GM12878 (cell line): ENCODE measurements around the gene CHCHD3. TPM values are rescaled to one million over a fixed set of nuclear protein-coding genes. Genes with fewer than 3 reads are reported as not detected.

Source experiments
- ATAC-seq: fragments of 200-7000 bp; cut with Tn5 transposase; 3 replicates; pipeline ENCODE4 v1.9.1; 2020; ENCODE audit warnings: mild to moderate bottlenecking, moderate library complexity
- BruUV-seq: library from RNA; stranded (reverse); fragments of 400-500 nt; replicated peaks from 2 replicates; lab custom pipeline; 2021; lab: Mats Ljungman, UMichigan
- CTCF ChIA-PET: fragments of 300-600 bp; sonication (Branson Sonifier 250); formaldehyde crosslinking; extraction: SDS; loops from one replicate; lab custom pipeline; 2021; ENCODE audit warnings: inconsistent platforms; lab: Yijun Ruan, JAX
- POLR2A ChIA-PET: fragments of 350-600 bp; formaldehyde crosslinking; extraction: SDS; loops from one replicate; lab custom pipeline; 2021; ENCODE audit warnings: inconsistent platforms; lab: Charles Lee
- RAD21 ChIA-PET: fragments of 300-600 bp; sonication (Branson Sonifier 250); formaldehyde crosslinking; loops from one replicate; lab custom pipeline; 2023; ENCODE audit warnings: antibody characterized with exemption; ENCODE audit not compliant: unreplicated experiment; lab: Charles Lee
- SMC1A ChIA-PET: fragments of 300-600 bp; sonication (Branson Sonifier 250); formaldehyde crosslinking; loops from one replicate; lab custom pipeline; 2023; ENCODE audit not compliant: unreplicated experiment, uncharacterized antibody; lab: Charles Lee
- DNase-seq: peaks from one replicate; pipeline ENCODE4 v3.0.0-alpha.2; 2011; ENCODE audit warnings: low read depth, low spot score
- FAIRE-seq: peaks from 3 replicates; lab custom pipeline; 2011; peaks lifted over from hg19 to GRCh38; lab: Jason Lieb, UNC
- H2AFZ ChIP-seq: 2 replicates; pipeline ENCODE4 v1.6.0; 2011; ENCODE audit warnings: low read depth, low read length, control low read depth; ENCODE audit not compliant: control insufficient read depth
- H3K27ac ChIP-seq: 2 replicates; pipeline ENCODE4 v1.5.1; 2011; ENCODE audit warnings: control low read depth; ENCODE audit not compliant: control insufficient read depth, insufficient read depth
- H3K27me3 ChIP-seq, 2 experiments: replicated peaks in 1 of 2; 2 replicates each; pipeline versions ENCODE4 v1.6.0 to v1.6.1; 2011; ENCODE audit warnings: low read length in 1 of 2; ENCODE audit not compliant: control insufficient read depth in 2 of 2, insufficient read depth in 2 of 2
- H3K36me3 ChIP-seq, 2 experiments: 2 replicates each; pipeline ENCODE4 v1.5.1; 2011; ENCODE audit warnings: low read length in 1 of 2; ENCODE audit not compliant: control insufficient read depth in 2 of 2, insufficient read depth in 2 of 2
- H3K4me1 ChIP-seq: 2 replicates; pipeline ENCODE4 v1.6.1; 2011; ENCODE audit warnings: mild to moderate bottlenecking, low read length, moderate library complexity, mixed read lengths; ENCODE audit not compliant: control insufficient read depth, insufficient read depth
- H3K4me2 ChIP-seq: 2 replicates; pipeline ENCODE4 v1.6.0; 2011; ENCODE audit warnings: control low read depth; ENCODE audit not compliant: control insufficient read depth, insufficient read depth
- H3K4me3 ChIP-seq: fragments of 200-600 bp; sonication (generic); 2 replicates; pipeline ENCODE4 v1.5.1; 2016
- H3K79me2 ChIP-seq: 2 replicates; pipeline ENCODE4 v1.6.0; 2011; ENCODE audit warnings: low read length; ENCODE audit not compliant: control insufficient read depth, insufficient read depth
- H3K9ac ChIP-seq: 2 replicates; pipeline ENCODE4 v1.8.0; 2011; ENCODE audit warnings: low read length, control low read depth, mixed read lengths; ENCODE audit not compliant: control insufficient read depth, insufficient read depth
- H3K9me3 ChIP-seq: replicated peaks from 3 replicates; pipeline ENCODE4 v1.5.1; 2011; ENCODE audit warnings: mild to moderate bottlenecking, low read length; ENCODE audit not compliant: control insufficient read depth, insufficient read depth
- H4K20me1 ChIP-seq: 2 replicates; pipeline ENCODE4 v1.6.0; 2011; ENCODE audit not compliant: control insufficient read depth, insufficient read depth
- HDAC6 ChIP-seq: fragments of 200-600 bp; sonication (generic); IDR thresholded peaks from one replicate; pipeline ENCODE4 v1.8.0; 2017; ENCODE audit warnings: antibody characterized with exemption; ENCODE audit not compliant: unreplicated experiment
- NFYA ChIP-seq: IDR thresholded peaks from 2 replicates; pipeline ENCODE4 v1.6.1; 2011; ENCODE audit warnings: low read depth, mild to moderate bottlenecking, low read length, improper control_type of control experiment, borderline replicate concordance
- WGBS: methylation state at CpG from one replicate; pipeline ENCODE4 v1.1.6; 2016; ENCODE audit warnings: low lambda C conversion rate; ENCODE audit not compliant: insufficient replicate concordance, insufficient coverage; ENCODE audit errors: missing lambda C conversion rate; 5-methylcytosine and 5-hydroxymethylcytosine counted together
- in situ Hi-C: fragments of 300-500 bp; cut with MboI; formaldehyde crosslinking; loops from 9 replicates; pipeline ENCODE4 v1.14.3; 2018; ENCODE audit warnings: mixed read lengths
- intact Hi-C: fragments of 100-400 bp; cut with micrococcal nuclease; formaldehyde crosslinking; loops from one replicate; pipeline ENCODE4 v1.14.2; 2022; ENCODE audit not compliant: unreplicated experiment
- polyA plus RNA-seq, 11 experiments: library from polyadenylated mRNA; depleted of rRNA in 4 of 11; unstranded in 6 of 11; stranded (reverse) in 5 of 11; fragments of >200 nt; fragmentation: Nextera tagmentation in 4 of 11; fragmentation: Illumina TruSeq in 1 of 11; extraction: Ambion mirVana in 4 of 11; extraction: Trizol in 1 of 11; gene quantifications; 1 replicate in 1 of 11; 2 replicates in 10 of 11; pipeline versions ENCODE4 v1.2.1 to v1.2.3, GENCODE V29; 2011 to 2016; ENCODE audit warnings: inconsistent platforms in 2 of 11, missing spikeins in 2 of 11, low read depth in 1 of 11
- total RNA-seq, 4 experiments: library from RNA; depleted of rRNA in 3 of 4; stranded (reverse); fragments of >200 nt in 3 of 4; fragmentation: Illumina TruSeq in 1 of 4; extraction: Trizol in 1 of 4; gene quantifications; 2 replicates each; pipeline versions ENCODE4 v1.2.1 to v1.2.3, GENCODE V29; 2013 to 2021
- TF ChIP-seq, protein P1 (sequence below), 3 experiments: IDR thresholded peaks in 2 of 3; conservative IDR thresholded peaks in 1 of 3; 2 replicates each; pipeline ENCODE4 v1.5.1; 2011; ENCODE audit warnings: low read depth in 3 of 3, low read length in 3 of 3, mild to moderate bottlenecking in 3 of 3, control low read depth in 2 of 3, moderate library complexity in 2 of 3, inconsistent platforms in 1 of 3, mixed read lengths in 1 of 3; ENCODE audit not compliant: control insufficient read depth in 2 of 3, insufficient read depth in 1 of 3; ENCODE audit errors: extremely low read depth in 1 of 3
- TF ChIP-seq, protein P2 (sequence below): IDR thresholded peaks from 2 replicates; pipeline ENCODE4 v1.6.1; 2011; ENCODE audit warnings: low read depth, mild to moderate bottlenecking, low read length, moderate library complexity, borderline replicate concordance; ENCODE audit errors: extremely low read depth
- TF ChIP-seq, protein P3 (sequence below): fragments of 450-650 bp; IDR thresholded peaks from 2 replicates; pipeline ENCODE4 v1.6.1; 2016; ENCODE audit warnings: mild to moderate bottlenecking
- TF ChIP-seq, protein P4 (sequence below): fragments of 450-650 bp; formaldehyde crosslinking; IDR thresholded peaks from 2 replicates; pipeline ENCODE4 v1.4.0; 2022; ENCODE audit warnings: mild to moderate bottlenecking, moderate library complexity
- TF ChIP-seq, protein P5 (sequence below): fragments of 450-650 bp; IDR thresholded peaks from 2 replicates; pipeline ENCODE4 v1.6.1; 2017; ENCODE audit warnings: mild to moderate bottlenecking, moderate library complexity

CHCHD3 gene
- total and polyA plus RNA-seq, 10 of the 15 experiments (the other 5 are each of a cell fraction or from before 2014, with no cell fraction given), result 38.3 to 178 (median 96.2) TPM

DNA sequence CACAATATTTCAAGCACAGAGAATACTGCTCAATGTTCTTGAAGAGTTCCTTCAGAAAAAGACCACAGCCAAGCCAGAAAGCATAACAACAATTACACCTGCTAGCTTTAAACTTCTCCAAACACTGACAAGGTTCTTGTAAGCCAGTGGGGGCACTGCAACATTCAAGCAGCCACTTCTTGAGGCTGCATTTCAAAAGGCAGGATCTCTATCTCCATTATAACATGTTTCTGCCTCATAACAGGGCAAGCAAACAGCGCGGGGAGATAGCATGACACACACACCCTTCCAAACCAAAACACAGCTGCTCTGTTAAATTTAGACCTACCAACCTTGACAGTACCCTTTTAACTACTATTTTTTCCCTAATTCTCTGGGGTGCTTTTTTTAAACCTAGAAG, 30.8 kb downstream of the CHCHD3 start:
- Histone ChIP-seq H3K9me3 (no peaks in the 10 kb centered on the region), H3K36me3 (peaks cover 0 to 2% of the 10 kb centered on the region in 2 experiments; a peak in 2 of 4 replicates), H3K27me3 (no peaks in the 10 kb centered on the region), H3K27ac (no peak overlapping the region), H3K4me2 (peak overlapping the region; percentile 56; the same call in 1 of the 2 replicates), H3K9ac (no peak overlapping the region), H3K4me3 (no peak overlapping the region), H3K79me2 (peaks cover 43% of the 10 kb centered on the region), H2AFZ (no peak overlapping the region), H4K20me1 (no peaks in the 10 kb centered on the region), H3K4me1 (peaks cover 11% of the 10 kb centered on the region; the same call in 1 of the 2 replicates)
- RAD21 ChIA-PET, result interaction anchor here (0.6 to 1.7 kb wide), 3 partner anchors 11 to 31 kb away, joined by 3 to 8 read pairs (median 3); partner anchors contain the start of gene CHCHD3
- DNase-seq (no peak), ATAC-seq (peak; percentile 74), FAIRE-seq (no peak)
- SMC1A ChIA-PET, result interaction anchor here (0.7 to 3.3 kb wide), 9 partner anchors 12 to 217 kb away, joined by 3 to 18 read pairs (median 5); no protein-coding TSS in a partner anchor
- in situ Hi-C loops, result no loop called here
- intact Hi-C loops, result no loop called here
- POLR2A ChIA-PET, result interaction anchor here (0.9 to 1.2 kb wide), 2 partner anchors 21 to 29 kb away, joined by 3 read pairs; no protein-coding TSS in a partner anchor
- CTCF ChIA-PET, result interaction anchor here (0.7 to 2.5 kb wide), 12 partner anchors 11 to 383 kb away, joined by 3 to 10 read pairs (median 4); partner anchors contain the start of gene CHCHD3
- no TSS peak for BruUV-seq
- 31% methylated on average over 2 of the region's 2 CpGs for WGBS
- no peak for TF ChIP-seq HDAC6
- TF ChIP-seq, protein P1, sequence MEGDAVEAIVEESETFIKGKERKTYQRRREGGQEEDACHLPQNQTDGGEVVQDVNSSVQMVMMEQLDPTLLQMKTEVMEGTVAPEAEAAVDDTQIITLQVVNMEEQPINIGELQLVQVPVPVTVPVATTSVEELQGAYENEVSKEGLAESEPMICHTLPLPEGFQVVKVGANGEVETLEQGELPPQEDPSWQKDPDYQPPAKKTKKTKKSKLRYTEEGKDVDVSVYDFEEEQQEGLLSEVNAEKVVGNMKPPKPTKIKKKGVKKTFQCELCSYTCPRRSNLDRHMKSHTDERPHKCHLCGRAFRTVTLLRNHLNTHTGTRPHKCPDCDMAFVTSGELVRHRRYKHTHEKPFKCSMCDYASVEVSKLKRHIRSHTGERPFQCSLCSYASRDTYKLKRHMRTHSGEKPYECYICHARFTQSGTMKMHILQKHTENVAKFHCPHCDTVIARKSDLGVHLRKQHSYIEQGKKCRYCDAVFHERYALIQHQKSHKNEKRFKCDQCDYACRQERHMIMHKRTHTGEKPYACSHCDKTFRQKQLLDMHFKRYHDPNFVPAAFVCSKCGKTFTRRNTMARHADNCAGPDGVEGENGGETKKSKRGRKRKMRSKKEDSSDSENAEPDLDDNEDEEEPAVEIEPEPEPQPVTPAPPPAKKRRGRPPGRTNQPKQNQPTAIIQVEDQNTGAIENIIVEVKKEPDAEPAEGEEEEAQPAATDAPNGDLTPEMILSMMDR (IDR thresholded peaks at IDR 0.05 in 2 of 3, conservative IDR thresholded peaks at IDR 0.05 in 1 of 3; ENCODE audit: control insufficient read depth in 2 of 3, extremely low read depth in 1 of 3, insufficient read depth in 1 of 3, low read depth in 3 of 3, low read length in 3 of 3), result peak; percentile 22 to 40 (median 34); a peak in 3 of 6 replicates
- TF ChIP-seq, protein P2, sequence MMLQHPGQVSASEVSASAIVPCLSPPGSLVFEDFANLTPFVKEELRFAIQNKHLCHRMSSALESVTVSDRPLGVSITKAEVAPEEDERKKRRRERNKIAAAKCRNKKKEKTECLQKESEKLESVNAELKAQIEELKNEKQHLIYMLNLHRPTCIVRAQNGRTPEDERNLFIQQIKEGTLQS, result no peak
- no peak for TF ChIP-seq NFYA
- TF ChIP-seq, protein P3, sequence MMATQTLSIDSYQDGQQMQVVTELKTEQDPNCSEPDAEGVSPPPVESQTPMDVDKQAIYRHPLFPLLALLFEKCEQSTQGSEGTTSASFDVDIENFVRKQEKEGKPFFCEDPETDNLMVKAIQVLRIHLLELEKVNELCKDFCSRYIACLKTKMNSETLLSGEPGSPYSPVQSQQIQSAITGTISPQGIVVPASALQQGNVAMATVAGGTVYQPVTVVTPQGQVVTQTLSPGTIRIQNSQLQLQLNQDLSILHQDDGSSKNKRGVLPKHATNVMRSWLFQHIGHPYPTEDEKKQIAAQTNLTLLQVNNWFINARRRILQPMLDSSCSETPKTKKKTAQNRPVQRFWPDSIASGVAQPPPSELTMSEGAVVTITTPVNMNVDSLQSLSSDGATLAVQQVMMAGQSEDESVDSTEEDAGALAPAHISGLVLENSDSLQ, result no peak
- TF ChIP-seq, protein P4, sequence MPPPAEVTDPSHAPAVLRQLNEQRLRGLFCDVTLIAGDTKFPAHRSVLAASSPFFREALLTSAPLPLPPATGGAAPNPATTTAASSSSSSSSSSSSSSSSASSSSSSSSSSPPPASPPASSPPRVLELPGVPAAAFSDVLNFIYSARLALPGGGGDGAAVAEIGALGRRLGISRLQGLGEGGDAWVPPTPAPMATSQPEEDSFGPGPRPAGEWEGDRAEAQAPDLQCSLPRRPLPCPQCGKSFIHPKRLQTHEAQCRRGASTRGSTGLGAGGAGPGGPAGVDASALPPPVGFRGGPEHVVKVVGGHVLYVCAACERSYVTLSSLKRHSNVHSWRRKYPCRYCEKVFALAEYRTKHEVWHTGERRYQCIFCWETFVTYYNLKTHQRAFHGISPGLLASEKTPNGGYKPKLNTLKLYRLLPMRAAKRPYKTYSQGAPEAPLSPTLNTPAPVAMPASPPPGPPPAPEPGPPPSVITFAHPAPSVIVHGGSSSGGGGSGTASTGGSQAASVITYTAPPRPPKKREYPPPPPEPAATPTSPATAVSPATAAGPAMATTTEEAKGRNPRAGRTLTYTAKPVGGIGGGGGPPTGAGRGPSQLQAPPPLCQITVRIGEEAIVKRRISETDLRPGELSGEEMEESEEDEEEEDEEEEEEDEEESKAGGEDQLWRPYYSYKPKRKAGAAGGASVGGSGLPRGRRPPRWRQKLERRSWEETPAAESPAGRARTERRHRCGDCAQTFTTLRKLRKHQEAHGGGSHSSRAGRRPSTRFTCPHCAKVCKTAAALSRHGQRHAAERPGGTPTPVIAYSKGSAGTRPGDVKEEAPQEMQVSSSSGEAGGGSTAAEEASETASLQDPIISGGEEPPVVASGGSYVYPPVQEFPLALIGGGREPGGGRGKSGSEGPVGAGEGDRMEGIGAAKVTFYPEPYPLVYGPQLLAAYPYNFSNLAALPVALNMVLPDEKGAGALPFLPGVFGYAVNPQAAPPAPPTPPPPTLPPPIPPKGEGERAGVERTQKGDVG (CRISPR knock-in tag), result no peak
- TF ChIP-seq, protein P5, sequence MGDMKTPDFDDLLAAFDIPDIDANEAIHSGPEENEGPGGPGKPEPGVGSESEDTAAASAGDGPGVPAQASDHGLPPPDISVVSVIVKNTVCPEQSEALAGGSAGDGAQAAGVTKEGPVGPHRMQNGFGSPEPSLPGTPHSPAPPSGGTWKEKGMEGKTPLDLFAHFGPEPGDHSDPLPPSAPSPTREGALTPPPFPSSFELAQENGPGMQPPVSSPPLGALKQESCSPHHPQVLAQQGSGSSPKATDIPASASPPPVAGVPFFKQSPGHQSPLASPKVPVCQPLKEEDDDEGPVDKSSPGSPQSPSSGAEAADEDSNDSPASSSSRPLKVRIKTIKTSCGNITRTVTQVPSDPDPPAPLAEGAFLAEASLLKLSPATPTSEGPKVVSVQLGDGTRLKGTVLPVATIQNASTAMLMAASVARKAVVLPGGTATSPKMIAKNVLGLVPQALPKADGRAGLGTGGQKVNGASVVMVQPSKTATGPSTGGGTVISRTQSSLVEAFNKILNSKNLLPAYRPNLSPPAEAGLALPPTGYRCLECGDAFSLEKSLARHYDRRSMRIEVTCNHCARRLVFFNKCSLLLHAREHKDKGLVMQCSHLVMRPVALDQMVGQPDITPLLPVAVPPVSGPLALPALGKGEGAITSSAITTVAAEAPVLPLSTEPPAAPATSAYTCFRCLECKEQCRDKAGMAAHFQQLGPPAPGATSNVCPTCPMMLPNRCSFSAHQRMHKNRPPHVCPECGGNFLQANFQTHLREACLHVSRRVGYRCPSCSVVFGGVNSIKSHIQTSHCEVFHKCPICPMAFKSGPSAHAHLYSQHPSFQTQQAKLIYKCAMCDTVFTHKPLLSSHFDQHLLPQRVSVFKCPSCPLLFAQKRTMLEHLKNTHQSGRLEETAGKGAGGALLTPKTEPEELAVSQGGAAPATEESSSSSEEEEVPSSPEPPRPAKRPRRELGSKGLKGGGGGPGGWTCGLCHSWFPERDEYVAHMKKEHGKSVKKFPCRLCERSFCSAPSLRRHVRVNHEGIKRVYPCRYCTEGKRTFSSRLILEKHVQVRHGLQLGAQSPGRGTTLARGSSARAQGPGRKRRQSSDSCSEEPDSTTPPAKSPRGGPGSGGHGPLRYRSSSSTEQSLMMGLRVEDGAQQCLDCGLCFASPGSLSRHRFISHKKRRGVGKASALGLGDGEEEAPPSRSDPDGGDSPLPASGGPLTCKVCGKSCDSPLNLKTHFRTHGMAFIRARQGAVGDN, result no peak
